Measurements from ENCODE around the gene SOD2.

DNA sequence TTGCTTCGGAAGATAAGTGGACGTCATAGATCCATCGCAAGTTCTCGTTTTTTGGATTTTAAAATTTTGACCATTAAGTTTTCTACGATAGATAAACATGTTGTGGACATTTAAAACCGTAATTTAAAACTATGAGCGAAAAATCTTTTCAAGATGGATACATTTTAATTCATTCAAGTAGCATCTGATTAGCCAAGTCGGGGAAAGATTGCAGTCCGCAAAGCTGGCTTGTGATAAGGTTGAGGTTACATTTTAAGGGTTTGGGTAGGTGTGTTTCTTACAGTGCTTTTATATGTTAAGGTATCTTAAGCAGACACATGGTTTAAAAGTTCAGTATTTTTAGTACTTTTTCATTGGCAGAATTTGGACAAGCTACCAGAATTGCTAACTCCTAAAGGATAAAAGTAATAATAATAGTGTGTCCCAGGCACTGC is 35.5 kb upstream of the SOD2 start:
- TF ChIP-seq, protein P1, sequence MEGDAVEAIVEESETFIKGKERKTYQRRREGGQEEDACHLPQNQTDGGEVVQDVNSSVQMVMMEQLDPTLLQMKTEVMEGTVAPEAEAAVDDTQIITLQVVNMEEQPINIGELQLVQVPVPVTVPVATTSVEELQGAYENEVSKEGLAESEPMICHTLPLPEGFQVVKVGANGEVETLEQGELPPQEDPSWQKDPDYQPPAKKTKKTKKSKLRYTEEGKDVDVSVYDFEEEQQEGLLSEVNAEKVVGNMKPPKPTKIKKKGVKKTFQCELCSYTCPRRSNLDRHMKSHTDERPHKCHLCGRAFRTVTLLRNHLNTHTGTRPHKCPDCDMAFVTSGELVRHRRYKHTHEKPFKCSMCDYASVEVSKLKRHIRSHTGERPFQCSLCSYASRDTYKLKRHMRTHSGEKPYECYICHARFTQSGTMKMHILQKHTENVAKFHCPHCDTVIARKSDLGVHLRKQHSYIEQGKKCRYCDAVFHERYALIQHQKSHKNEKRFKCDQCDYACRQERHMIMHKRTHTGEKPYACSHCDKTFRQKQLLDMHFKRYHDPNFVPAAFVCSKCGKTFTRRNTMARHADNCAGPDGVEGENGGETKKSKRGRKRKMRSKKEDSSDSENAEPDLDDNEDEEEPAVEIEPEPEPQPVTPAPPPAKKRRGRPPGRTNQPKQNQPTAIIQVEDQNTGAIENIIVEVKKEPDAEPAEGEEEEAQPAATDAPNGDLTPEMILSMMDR (IDR thresholded peaks at IDR 0.05) = no peak
- no peak for TF ChIP-seq POLR2A (IDR thresholded peaks at IDR 0.05)

Measured in heart left ventricle (tissue), 13 donors.